GM18907 (cell line): ENCODE measurements around the gene ASCC2.
"Not testable (repeated sequence)": the region's sequence is repeated elsewhere in the genome, so short reads cannot be mapped to it uniquely, and the experiment has no call there.

ENCODE experiments used
- ATAC-seq: cut with Tn5 transposase; IDR thresholded peaks from one replicate; pipeline ENCODE4 v1.9.1; 2021; ENCODE audit warnings: mild to moderate bottlenecking, moderate library complexity; ENCODE audit not compliant: unreplicated experiment

ASCC2 gene

GRCh38 chr22:29758068-29758622 is 79.9 kb downstream of the ASCC2 start:
- ATAC-seq, result no peak

- ATAC-seq, result no peak
Observed at GRCh38 chr22:29757096-29757495, 81.0 kb downstream of the ASCC2 start.

- ATAC-seq, result no peak
Observed at GRCh38 chr22:29756341-29756740, 81.7 kb downstream of the ASCC2 start.

GRCh38 chr22:29755889-29756288 is 82.2 kb downstream of the ASCC2 start:
- no peak for ATAC-seq

GRCh38 chr22:29754658-29755395 is 83.2 kb downstream of the ASCC2 start:
- not testable (repeated sequence) for ATAC-seq

- ATAC-seq, result no peak
Observed at GRCh38 chr22:29753808-29754657, 84.0 kb downstream of the ASCC2 start.

- no peak for ATAC-seq
Observed at GRCh38 chr22:29751669-29752068, 86.4 kb downstream of the ASCC2 start.

- no peak for ATAC-seq
Observed at GRCh38 chr22:29750559-29751538, 87.2 kb downstream of the ASCC2 start.

- ATAC-seq, result no peak
Observed at GRCh38 chr22:29750029-29750428, 88.0 kb downstream of the ASCC2 start.

- ATAC-seq, result no peak
Observed at GRCh38 chr22:29748248-29748893, 89.7 kb downstream of the ASCC2 start.

GRCh38 chr22:29747832-29748231 is 90.2 kb downstream of the ASCC2 start:
- ATAC-seq, result no peak

- no peak for ATAC-seq
Observed at GRCh38 chr22:29744902-29745301, 93.2 kb downstream of the ASCC2 start.

GRCh38 chr22:29742326-29742725 is 95.7 kb downstream of the ASCC2 start:
- no peak for ATAC-seq

- no peak for ATAC-seq
Observed at GRCh38 chr22:29741926-29742325, 96.1 kb downstream of the ASCC2 start.

- no peak for ATAC-seq
Observed at GRCh38 chr22:29740216-29740615, 97.9 kb downstream of the ASCC2 start.

- no peak for ATAC-seq
Observed at GRCh38 chr22:29739346-29739875, 98.7 kb downstream of the ASCC2 start.
